Activated CD4-positive, alpha-beta T cell treated with anti-CD3 and anti-CD28 coated beads for 1 hour (primary cell): ENCODE measurements around the gene GRID1.

Experiments used
- DNase-seq: peaks from one replicate; pipeline ENCODE4 v3.0.0-alpha.2; 2020

Gene GRID1

GRCh38 chr10:85657476-85658113 is 709.0 kb downstream of the GRID1 start:
- no peak for DNase-seq

- DNase-seq, result no peak
Measured at GRCh38 chr10:85655411-85655810, 711.2 kb downstream of the GRID1 start.

GRCh38 chr10:85651497-85651882 is 715.1 kb downstream of the GRID1 start:
- DNase-seq, result no peak

GRCh38 chr10:85650791-85651496 is 715.7 kb downstream of the GRID1 start:
- DNase-seq, result no peak

- DNase-seq, result no peak
Measured at GRCh38 chr10:85649461-85649860, 717.1 kb downstream of the GRID1 start.

GRCh38 chr10:85648279-85648754 is 718.3 kb downstream of the GRID1 start:
- no peak for DNase-seq

- no peak for DNase-seq
Measured at GRCh38 chr10:85647741-85648140, 718.9 kb downstream of the GRID1 start.

GRCh38 chr10:85645926-85646711 is 720.5 kb downstream of the GRID1 start:
- no peak for DNase-seq

GRCh38 chr10:85645053-85645452 is 721.5 kb downstream of the GRID1 start:
- no peak for DNase-seq

- DNase-seq, result no peak
Measured at GRCh38 chr10:85643845-85644525, 722.6 kb downstream of the GRID1 start.

GRCh38 chr10:85643171-85643844 is 723.3 kb downstream of the GRID1 start:
- DNase-seq, result no peak

GRCh38 chr10:85642421-85643170 is 724.0 kb downstream of the GRID1 start:
- no peak for DNase-seq

- no peak for DNase-seq
Measured at GRCh38 chr10:85642082-85642420, 724.5 kb downstream of the GRID1 start.

- DNase-seq, result no peak
Measured at GRCh38 chr10:85641479-85642009, 725.1 kb downstream of the GRID1 start.

- DNase-seq, result no peak
Measured at GRCh38 chr10:85638797-85639196, 727.8 kb downstream of the GRID1 start.

- no peak for DNase-seq
Measured at GRCh38 chr10:85635650-85636049, 730.9 kb downstream of the GRID1 start.

- DNase-seq, result no peak
Measured at GRCh38 chr10:85624511-85624910, 742.1 kb downstream of the GRID1 start.

- no peak for DNase-seq
Measured at GRCh38 chr10:85623758-85624157, 742.8 kb downstream of the GRID1 start.

GRCh38 chr10:85623342-85623741 is 743.3 kb downstream of the GRID1 start:
- no peak for DNase-seq

- no peak for DNase-seq
Measured at GRCh38 chr10:85622425-85622824, 744.2 kb downstream of the GRID1 start.

GRCh38 chr10:85621562-85621961 is 745.0 kb downstream of the GRID1 start:
- DNase-seq, result no peak

- DNase-seq, result no peak
Measured at GRCh38 chr10:85620807-85621206, 745.8 kb downstream of the GRID1 start.
